Neural cell (in vitro differentiated cells): ENCODE data around the gene PARP3.

Experiments
- EP300 ChIP-seq: fragments of 450-650 bp; conservative IDR thresholded peaks from 2 replicates; pipeline ENCODE4 v1.6.1; 2014; ENCODE audit warnings: antibody characterized with exemption, mild to moderate bottlenecking, moderate library complexity; ENCODE audit not compliant: poor library complexity, severe bottlenecking
- EZH2 ChIP-seq: fragments of 200-600, 300-800 bp; shearing (Covaris generic), sonication (generic); IDR thresholded peaks from 2 replicates; pipeline ENCODE4 v1.6.1; 2014; ENCODE audit warnings: antibody characterized with exemption, low read length, borderline replicate concordance, mild to moderate bottlenecking; ENCODE audit not compliant: insufficient read depth, poor library complexity, severe bottlenecking
- POLR2AphosphoS5 ChIP-seq: IDR thresholded peaks from 2 replicates; pipeline ENCODE4 v1.6.1; 2012
- RAD21 ChIP-seq: fragments of 450-650 bp; conservative IDR thresholded peaks from 2 replicates; pipeline ENCODE4 v1.6.1; 2014; ENCODE audit warnings: antibody characterized with exemption, mild to moderate bottlenecking, moderate library complexity
- SMC3 ChIP-seq: fragments of 450-650 bp; conservative IDR thresholded peaks from 2 replicates; pipeline ENCODE4 v1.6.1; 2014; ENCODE audit warnings: antibody characterized with exemption, mild to moderate bottlenecking, moderate library complexity; ENCODE audit not compliant: poor library complexity
- TAF1 ChIP-seq: IDR thresholded peaks from 2 replicates; pipeline ENCODE4 v1.6.1; 2012; ENCODE audit warnings: low read depth
- TF ChIP-seq, protein P1 (sequence below): fragments of 450-650 bp; IDR thresholded peaks from 2 replicates; pipeline ENCODE4 v1.5.1; 2014; ENCODE audit warnings: antibody characterized with exemption, mild to moderate bottlenecking, moderate library complexity; ENCODE audit not compliant: poor library complexity, severe bottlenecking
- TF ChIP-seq, protein P2 (sequence below): IDR thresholded peaks from 2 replicates; pipeline ENCODE4 v1.6.1; 2012; ENCODE audit warnings: borderline replicate concordance

DNA sequence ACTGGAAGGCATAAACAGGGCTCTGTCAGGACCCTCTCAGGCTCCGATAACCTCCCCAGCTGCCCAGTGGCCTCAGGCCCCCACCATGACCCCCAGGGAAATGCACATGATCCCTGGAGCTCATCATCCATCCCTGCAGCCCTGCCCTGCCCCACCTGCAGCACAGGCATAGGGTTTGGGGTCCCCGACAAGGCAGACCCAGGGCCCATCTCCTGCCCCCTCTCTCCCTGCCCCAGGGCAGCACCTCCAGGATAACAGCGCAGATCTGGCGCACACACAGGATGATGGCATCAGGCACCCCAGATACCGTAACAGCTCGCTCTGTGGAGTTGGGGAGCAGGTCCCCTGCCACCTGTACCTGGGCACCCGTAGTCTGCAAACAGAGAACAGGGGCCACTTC is 17.5 kb downstream of the PARP3 start:
- TF ChIP-seq, protein P1, sequence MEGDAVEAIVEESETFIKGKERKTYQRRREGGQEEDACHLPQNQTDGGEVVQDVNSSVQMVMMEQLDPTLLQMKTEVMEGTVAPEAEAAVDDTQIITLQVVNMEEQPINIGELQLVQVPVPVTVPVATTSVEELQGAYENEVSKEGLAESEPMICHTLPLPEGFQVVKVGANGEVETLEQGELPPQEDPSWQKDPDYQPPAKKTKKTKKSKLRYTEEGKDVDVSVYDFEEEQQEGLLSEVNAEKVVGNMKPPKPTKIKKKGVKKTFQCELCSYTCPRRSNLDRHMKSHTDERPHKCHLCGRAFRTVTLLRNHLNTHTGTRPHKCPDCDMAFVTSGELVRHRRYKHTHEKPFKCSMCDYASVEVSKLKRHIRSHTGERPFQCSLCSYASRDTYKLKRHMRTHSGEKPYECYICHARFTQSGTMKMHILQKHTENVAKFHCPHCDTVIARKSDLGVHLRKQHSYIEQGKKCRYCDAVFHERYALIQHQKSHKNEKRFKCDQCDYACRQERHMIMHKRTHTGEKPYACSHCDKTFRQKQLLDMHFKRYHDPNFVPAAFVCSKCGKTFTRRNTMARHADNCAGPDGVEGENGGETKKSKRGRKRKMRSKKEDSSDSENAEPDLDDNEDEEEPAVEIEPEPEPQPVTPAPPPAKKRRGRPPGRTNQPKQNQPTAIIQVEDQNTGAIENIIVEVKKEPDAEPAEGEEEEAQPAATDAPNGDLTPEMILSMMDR: no peak
- TF ChIP-seq RAD21 (no peak), POLR2AphosphoS5 (no peak), TAF1 (no peak), EZH2 (no peak), EP300 (no peak), SMC3 (no peak)
- TF ChIP-seq, protein P2, sequence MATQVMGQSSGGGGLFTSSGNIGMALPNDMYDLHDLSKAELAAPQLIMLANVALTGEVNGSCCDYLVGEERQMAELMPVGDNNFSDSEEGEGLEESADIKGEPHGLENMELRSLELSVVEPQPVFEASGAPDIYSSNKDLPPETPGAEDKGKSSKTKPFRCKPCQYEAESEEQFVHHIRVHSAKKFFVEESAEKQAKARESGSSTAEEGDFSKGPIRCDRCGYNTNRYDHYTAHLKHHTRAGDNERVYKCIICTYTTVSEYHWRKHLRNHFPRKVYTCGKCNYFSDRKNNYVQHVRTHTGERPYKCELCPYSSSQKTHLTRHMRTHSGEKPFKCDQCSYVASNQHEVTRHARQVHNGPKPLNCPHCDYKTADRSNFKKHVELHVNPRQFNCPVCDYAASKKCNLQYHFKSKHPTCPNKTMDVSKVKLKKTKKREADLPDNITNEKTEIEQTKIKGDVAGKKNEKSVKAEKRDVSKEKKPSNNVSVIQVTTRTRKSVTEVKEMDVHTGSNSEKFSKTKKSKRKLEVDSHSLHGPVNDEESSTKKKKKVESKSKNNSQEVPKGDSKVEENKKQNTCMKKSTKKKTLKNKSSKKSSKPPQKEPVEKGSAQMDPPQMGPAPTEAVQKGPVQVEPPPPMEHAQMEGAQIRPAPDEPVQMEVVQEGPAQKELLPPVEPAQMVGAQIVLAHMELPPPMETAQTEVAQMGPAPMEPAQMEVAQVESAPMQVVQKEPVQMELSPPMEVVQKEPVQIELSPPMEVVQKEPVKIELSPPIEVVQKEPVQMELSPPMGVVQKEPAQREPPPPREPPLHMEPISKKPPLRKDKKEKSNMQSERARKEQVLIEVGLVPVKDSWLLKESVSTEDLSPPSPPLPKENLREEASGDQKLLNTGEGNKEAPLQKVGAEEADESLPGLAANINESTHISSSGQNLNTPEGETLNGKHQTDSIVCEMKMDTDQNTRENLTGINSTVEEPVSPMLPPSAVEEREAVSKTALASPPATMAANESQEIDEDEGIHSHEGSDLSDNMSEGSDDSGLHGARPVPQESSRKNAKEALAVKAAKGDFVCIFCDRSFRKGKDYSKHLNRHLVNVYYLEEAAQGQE: no peak
